GM21786 (cell line): Measurements from ENCODE around the gene TAGLN.
"Not testable (repeated sequence)": the region's sequence is repeated elsewhere in the genome, so short reads cannot be mapped to it uniquely, and the experiment has no call there.

ENCODE experiments used
- ATAC-seq: cut with Tn5 transposase; IDR thresholded peaks from one replicate; pipeline ENCODE4 v1.9.1; 2021; ENCODE audit not compliant: unreplicated experiment

TAGLN gene

GRCh38 chr11:117180661-117181585 lies 18.2 kb upstream of the TAGLN start:
- ATAC-seq, result no peak

GRCh38 chr11:117181586-117182550 lies 17.3 kb upstream of the TAGLN start:
- no peak for ATAC-seq

GRCh38 chr11:117182551-117182935 lies 16.6 kb upstream of the TAGLN start:
- ATAC-seq, result no peak

- not testable (repeated sequence) for ATAC-seq
Observed at GRCh38 chr11:117183178-117183577, 16.0 kb upstream of the TAGLN start.

- no peak for ATAC-seq
Observed at GRCh38 chr11:117183724-117184349, 15.3 kb upstream of the TAGLN start.

GRCh38 chr11:117185736-117186430 lies 13.3 kb upstream of the TAGLN start:
- no peak for ATAC-seq

- ATAC-seq, result no peak
Observed at GRCh38 chr11:117186431-117186761, 12.8 kb upstream of the TAGLN start.

GRCh38 chr11:117187007-117187406 lies 12.2 kb upstream of the TAGLN start:
- no peak for ATAC-seq

GRCh38 chr11:117187428-117187798 lies 11.8 kb upstream of the TAGLN start:
- ATAC-seq, result no peak

- no peak for ATAC-seq
Observed at GRCh38 chr11:117187799-117188481, 11.2 kb upstream of the TAGLN start.

GRCh38 chr11:117188620-117189081 lies 10.5 kb upstream of the TAGLN start:
- no peak for ATAC-seq

- ATAC-seq, result peak; percentile 48
Observed at GRCh38 chr11:117189191-117189940, 9.8 kb upstream of the TAGLN start.

GRCh38 chr11:117189941-117190544 lies 9.1 kb upstream of the TAGLN start:
- ATAC-seq, result no peak

GRCh38 chr11:117191680-117192400 lies 7.3 kb upstream of the TAGLN start:
- no peak for ATAC-seq

- no peak for ATAC-seq
Observed at GRCh38 chr11:117192401-117192875, 6.7 kb upstream of the TAGLN start.

- no peak for ATAC-seq
Observed at GRCh38 chr11:117193130-117194020, 5.8 kb upstream of the TAGLN start.

GRCh38 chr11:117194267-117194666 lies 4.9 kb upstream of the TAGLN start:
- ATAC-seq, result no peak
